OCI-LY7 (cell line): ENCODE results near the gene SCFD2. TPM values are rescaled to one million over a fixed set of nuclear protein-coding genes. Genes with fewer than 3 reads are reported as not detected.

Source experiments
- BruUV-seq: library from RNA; stranded (reverse); fragments of 400-500 nt; replicated peaks from 2 replicates; lab custom pipeline; 2021; lab: Mats Ljungman, UMichigan
- CTCF ChIA-PET: fragments of 300-600 bp; sonication (Branson Sonifier 250); formaldehyde crosslinking; loops from one replicate; lab custom pipeline; 2022; ENCODE audit warnings: antibody characterized with exemption; ENCODE audit not compliant: unreplicated experiment; lab: Charles Lee
- POLR2A ChIA-PET: fragments of 300-600 bp; sonication (Branson Sonifier 250); formaldehyde crosslinking; loops from one replicate; lab custom pipeline; 2022; ENCODE audit warnings: antibody characterized with exemption; lab: Charles Lee
- DNase-seq: peaks from one replicate; pipeline ENCODE4 v3.0.0-alpha.2; 2015; ENCODE audit warnings: low spot score
- H2AFZ ChIP-seq: fragments of 200-600 bp; sonication (generic), shearing (Covaris generic); 2 replicates; pipeline ENCODE4 v1.6.1; 2014; ENCODE audit warnings: mild to moderate bottlenecking, antibody characterized with exemption, low read length, moderate library complexity
- H3K27ac ChIP-seq: fragments of 200-600 bp; sonication (generic); 2 replicates; pipeline ENCODE4 v1.5.1; 2014; ENCODE audit warnings: mixed run types, low read depth, mild to moderate bottlenecking, moderate library complexity, low read length, inconsistent platforms; ENCODE audit not compliant: poor library complexity, severe bottlenecking
- H3K36me3 ChIP-seq: fragments of 200-600 bp; sonication (generic); 2 replicates; pipeline ENCODE4 v1.6.1; 2014; ENCODE audit warnings: mild to moderate bottlenecking, antibody characterized with exemption, low read length, moderate library complexity, mixed read lengths; ENCODE audit not compliant: insufficient read depth
- H3K4me1 ChIP-seq: fragments of 200-600 bp; sonication (generic); 2 replicates; pipeline ENCODE4 v1.5.1; 2014; ENCODE audit warnings: mild to moderate bottlenecking, low read length; ENCODE audit not compliant: insufficient read depth, poor library complexity, severe bottlenecking
- H3K4me2 ChIP-seq: fragments of 200-600 bp; sonication (generic); 2 replicates; pipeline ENCODE4 v1.6.1; 2014; ENCODE audit warnings: mild to moderate bottlenecking, low read length
- H3K4me3 ChIP-seq: fragments of 200-600 bp; sonication (generic); 2 replicates; pipeline ENCODE4 v1.5.1; 2014; ENCODE audit warnings: mild to moderate bottlenecking, low read depth, low read length; ENCODE audit not compliant: poor library complexity, severe bottlenecking
- H3K79me2 ChIP-seq: fragments of 200-600 bp; sonication (generic); 2 replicates; pipeline ENCODE4 v1.6.1; 2016; ENCODE audit warnings: low read depth, mild to moderate bottlenecking, low read length, moderate library complexity, mixed read lengths; ENCODE audit not compliant: insufficient read depth
- H3K9me2 ChIP-seq: fragments of 200-600 bp; sonication (generic); 2 replicates; pipeline ENCODE4 v1.6.1; 2016; ENCODE audit warnings: mild to moderate bottlenecking, low read length, mixed read lengths; ENCODE audit not compliant: insufficient read depth
- H3K9me3 ChIP-seq: fragments of 200-600 bp; sonication (generic); 2 replicates; pipeline ENCODE4 v1.6.1; 2014; ENCODE audit warnings: mild to moderate bottlenecking, mixed run types, low read length, mixed read lengths
- H4K20me1 ChIP-seq: fragments of 200-600 bp; sonication (generic); 2 replicates; pipeline ENCODE4 v1.6.1; 2014; ENCODE audit warnings: mild to moderate bottlenecking, antibody characterized with exemption, low read length, moderate library complexity, mixed read lengths; ENCODE audit not compliant: insufficient read depth
- CTCF ChIP-seq: fragments of 200-600 bp; sonication (generic); conservative IDR thresholded peaks from 2 replicates; pipeline ENCODE4 v1.5.1; 2014; ENCODE audit warnings: mild to moderate bottlenecking, antibody characterized with exemption, low read length, moderate library complexity, mixed read lengths
- EZH2phosphoT487 ChIP-seq: fragments of 200-600 bp; sonication (generic); IDR thresholded peaks from 2 replicates; pipeline ENCODE4 v1.6.1; 2018; ENCODE audit warnings: low read depth, borderline replicate concordance, mild to moderate bottlenecking, mixed run types, antibody characterized with exemption, low read length, moderate library complexity, mixed read lengths
- intact Hi-C: fragments of 100-400 bp; cut with micrococcal nuclease; formaldehyde crosslinking; loops from one replicate; pipeline ENCODE4 v1.10.0; 2022; ENCODE audit not compliant: unreplicated experiment
- total RNA-seq, 2 experiments: library from RNA; depleted of rRNA in 1 of 2; stranded (reverse); fragments of >200 nt in 1 of 2; shearing (Covaris generic) in 1 of 2; gene quantifications; 2 replicates each; pipeline ENCODE4 v1.2.3, GENCODE V29; 2014 to 2022

The SCFD2 gene
- total RNA-seq, 2 experiments from 2014 or later: 27.2 to 52.0 TPM

DNA sequence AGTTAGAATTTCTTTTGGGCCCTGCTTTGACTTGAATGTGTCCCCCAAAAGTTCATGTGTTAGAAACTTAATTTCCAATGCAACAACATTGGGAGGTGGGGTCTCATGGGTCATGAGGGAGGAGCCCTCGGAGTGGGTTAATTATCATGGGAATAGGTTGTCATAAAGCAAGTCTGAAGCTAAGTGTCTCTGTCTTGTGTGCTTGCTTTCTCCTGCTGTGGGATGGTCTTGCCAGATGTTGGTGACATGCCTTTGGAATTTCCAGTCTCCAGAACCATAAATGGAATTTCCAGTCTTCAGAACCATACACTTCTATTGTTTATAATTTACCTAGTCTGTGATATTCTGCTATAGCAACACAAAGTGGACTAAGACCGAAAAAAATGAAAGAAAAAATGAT, 432.1 kb downstream of the SCFD2 start:
- BruUV-seq: no TSS peak
- no peak for TF ChIP-seq EZH2phosphoT487
- TF ChIP-seq CTCF: no peak

DNA sequence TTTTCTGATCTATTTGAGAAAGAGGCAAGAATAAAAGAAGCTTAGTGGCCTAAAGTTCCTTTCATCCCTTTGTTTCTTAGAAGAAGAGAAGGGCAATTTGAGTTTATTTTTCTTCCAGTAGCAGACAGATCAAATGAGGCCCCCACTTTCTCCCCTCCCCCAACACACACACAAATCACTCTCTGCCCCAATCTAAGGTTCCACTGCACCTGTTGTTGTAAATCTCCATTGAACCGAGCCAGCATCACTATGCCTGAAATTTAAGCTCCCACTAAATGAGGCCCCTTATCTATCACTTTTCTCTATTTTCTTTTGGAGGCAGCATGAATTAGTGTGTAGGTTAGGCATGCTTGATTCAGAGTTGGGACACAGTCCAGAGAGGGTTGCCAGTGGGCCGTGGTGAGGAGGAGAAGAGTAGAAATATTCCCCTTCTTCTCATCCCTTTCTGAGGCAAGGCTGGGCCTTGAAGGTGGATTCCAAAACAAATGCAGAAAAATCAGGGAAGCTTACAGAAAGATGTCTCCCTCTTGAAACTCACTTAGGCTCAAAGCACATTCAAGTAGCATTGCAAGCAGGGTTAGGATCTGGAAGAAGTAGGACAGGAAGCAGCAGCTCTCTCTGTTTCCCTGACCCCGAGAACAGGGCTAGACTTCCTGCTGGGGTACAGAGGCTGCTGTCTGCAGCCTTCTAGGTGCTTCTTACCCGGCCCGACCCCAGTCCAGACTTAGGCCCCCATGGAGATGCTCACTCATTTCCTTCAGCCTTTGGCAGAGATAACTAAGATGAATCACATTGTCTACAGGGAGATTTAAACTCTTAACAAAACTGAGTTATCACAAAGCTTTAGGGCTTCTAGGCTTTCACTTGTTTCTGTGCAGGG, 433.0 kb downstream of the SCFD2 start:
- ChIA-PET POLR2A (interaction anchor here (0.6 to 0.8 kb wide), 2 partner anchors 8 to 1345 kb away, joined by 3 read pairs; no protein-coding TSS in a partner anchor), CTCF (interaction anchor here (0.6 kb wide), 1 partner anchor 982 kb away, joined by 3 read pairs; no protein-coding TSS in a partner anchor)
- no peaks in the 10 kb centered on the region for H3K9me3 ChIP-seq
- DNase-seq: no peak
- no peak overlapping the region for H3K27ac ChIP-seq
- no TSS peak for BruUV-seq
- intact Hi-C loops: no loop called here
- TF ChIP-seq CTCF: no peak
- TF ChIP-seq EZH2phosphoT487: no peak
- no peaks in the 10 kb centered on the region for H4K20me1 ChIP-seq
- no peak overlapping the region for H2AFZ ChIP-seq
- no peak overlapping the region for H3K4me3 ChIP-seq
- H3K9me2 ChIP-seq: no peaks in the 10 kb centered on the region
- H3K4me1 ChIP-seq: no peaks in the 10 kb centered on the region
- H3K4me2 ChIP-seq: no peak overlapping the region
- no peaks in the 10 kb centered on the region for H3K79me2 ChIP-seq
- no peaks in the 10 kb centered on the region for H3K36me3 ChIP-seq

More for the DNA sequence above, 432.1 kb downstream of the SCFD2 start:
- Histone ChIP-seq H3K9me2 (no peaks in the 10 kb centered on the region), H3K79me2 (no peaks in the 10 kb centered on the region), H3K27ac (no peak overlapping the region), H4K20me1 (no peaks in the 10 kb centered on the region), H3K9me3 (no peaks in the 10 kb centered on the region), H3K4me1 (no peaks in the 10 kb centered on the region), H3K36me3 (no peaks in the 10 kb centered on the region), H3K4me3 (no peak overlapping the region), H3K4me2 (no peak overlapping the region), H2AFZ (no peak overlapping the region)
- DNase-seq: no peak
- ChIA-PET POLR2A (interaction anchor here (0.6 to 0.8 kb wide), 4 partner anchors 9 to 1344 kb away, joined by 3 to 5 read pairs (median 3); no protein-coding TSS in a partner anchor), CTCF (no interaction called here)
- intact Hi-C loops: no loop called here

DNA sequence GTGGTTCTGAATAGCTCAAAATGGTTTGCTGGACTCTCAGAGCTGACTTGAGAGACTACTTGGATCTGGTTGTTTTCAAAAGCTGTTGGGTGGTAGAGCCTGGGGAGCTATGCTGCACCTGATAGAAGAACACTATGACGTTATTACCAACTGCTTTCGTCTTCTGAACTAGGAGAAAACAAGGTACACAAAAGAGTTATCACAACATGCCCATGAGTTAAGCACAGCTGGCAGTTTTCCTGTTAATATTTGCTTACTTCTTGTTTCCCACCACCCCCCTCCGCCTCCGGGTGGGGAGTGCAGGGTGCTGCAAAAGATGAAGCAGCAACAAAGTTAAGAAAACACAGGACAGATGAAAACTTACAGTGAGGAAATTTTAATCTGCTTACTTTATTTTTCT, 434.6 kb downstream of the SCFD2 start:
- POLR2A ChIA-PET: no interaction called here
- H4K20me1 ChIP-seq: no peaks in the 10 kb centered on the region

More for the DNA sequence above, 434.6 kb downstream of the SCFD2 start:
- no peak for DNase-seq
- intact Hi-C loops: no loop called here
- Histone ChIP-seq H3K4me2 (no peak overlapping the region), H3K4me1 (no peaks in the 10 kb centered on the region), H3K4me3 (no peak overlapping the region), H3K27ac (no peak overlapping the region), H2AFZ (no peak overlapping the region), H3K9me2 (no peaks in the 10 kb centered on the region), H3K9me3 (no peaks in the 10 kb centered on the region), H3K36me3 (no peaks in the 10 kb centered on the region), H3K79me2 (no peaks in the 10 kb centered on the region)
- CTCF ChIA-PET: no interaction called here
- BruUV-seq: no TSS peak
- no peak for TF ChIP-seq EZH2phosphoT487
- TF ChIP-seq CTCF: no peak
